HG02938 (cell line): ENCODE measurements around the gene OLFM1.

ENCODE experiments used
- ATAC-seq: cut with Tn5 transposase; IDR thresholded peaks from one replicate; pipeline ENCODE4 v1.9.1; 2021; ENCODE audit warnings: mild to moderate bottlenecking, moderate library complexity; ENCODE audit not compliant: unreplicated experiment

OLFM1 gene

DNA sequence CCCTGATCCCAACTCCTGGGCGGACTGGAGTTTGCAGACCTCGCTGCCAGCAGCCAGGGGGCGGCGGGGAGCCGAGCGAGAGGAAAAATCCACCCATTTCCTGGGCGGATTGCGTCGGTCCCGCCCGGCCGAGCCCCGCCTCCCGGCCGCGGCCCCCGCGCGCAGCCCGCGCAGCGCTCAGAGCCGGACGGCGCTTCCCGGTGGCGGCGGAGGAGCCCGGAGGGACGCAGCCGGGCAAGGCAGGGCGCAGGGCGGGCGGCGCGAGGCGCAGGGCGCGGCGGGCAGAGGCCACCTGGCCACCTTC, at the start of gene OLFM1:
TSS of gene OLFM1 (plus strand) at position 180 of the 304 bp plus-strand sequence. CDS start 322 bp downstream, outside the sequence.
- no peak for ATAC-seq

DNA sequence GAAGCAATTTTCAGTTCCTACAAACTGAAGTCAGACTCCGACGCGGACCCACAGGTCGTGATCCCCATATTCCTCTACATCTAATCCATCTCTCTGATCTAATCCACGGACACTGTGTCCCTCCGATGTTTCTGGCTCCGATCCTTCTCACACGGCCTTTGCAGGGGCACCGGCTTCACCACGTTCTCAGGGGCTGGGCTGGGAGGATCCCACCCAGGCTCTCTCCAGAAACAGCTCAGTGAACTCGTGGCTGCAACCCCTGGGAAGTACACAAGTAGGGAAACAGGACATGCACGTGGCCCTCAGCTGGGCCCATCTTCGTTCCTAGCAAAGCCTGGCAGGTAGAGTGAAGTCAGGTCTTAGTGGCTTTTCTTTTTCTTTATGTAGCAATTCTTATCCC, 49.1 kb upstream of the OLFM1 start:
- ATAC-seq, result no peak

DNA sequence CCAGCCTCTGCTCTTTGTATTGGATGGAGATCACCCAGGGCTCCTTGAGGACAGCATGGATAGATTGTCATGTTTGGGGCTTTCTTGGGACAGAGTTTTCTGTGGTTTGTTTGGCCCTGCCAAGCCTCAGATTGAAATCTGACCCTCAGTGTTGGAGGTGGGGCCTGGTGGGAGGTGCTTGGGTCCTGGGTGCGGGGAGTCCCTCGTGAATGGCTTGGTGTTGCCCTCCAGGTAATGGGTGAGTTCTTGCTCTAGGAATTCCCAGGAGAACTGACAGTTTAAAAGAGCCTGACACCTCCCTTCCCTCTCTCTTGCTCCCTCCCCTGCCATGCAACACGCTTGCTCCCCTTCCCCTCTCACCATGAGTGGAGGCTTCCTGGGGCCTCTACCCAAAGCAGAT, 48.6 kb upstream of the OLFM1 start:
- ATAC-seq, result no peak

DNA sequence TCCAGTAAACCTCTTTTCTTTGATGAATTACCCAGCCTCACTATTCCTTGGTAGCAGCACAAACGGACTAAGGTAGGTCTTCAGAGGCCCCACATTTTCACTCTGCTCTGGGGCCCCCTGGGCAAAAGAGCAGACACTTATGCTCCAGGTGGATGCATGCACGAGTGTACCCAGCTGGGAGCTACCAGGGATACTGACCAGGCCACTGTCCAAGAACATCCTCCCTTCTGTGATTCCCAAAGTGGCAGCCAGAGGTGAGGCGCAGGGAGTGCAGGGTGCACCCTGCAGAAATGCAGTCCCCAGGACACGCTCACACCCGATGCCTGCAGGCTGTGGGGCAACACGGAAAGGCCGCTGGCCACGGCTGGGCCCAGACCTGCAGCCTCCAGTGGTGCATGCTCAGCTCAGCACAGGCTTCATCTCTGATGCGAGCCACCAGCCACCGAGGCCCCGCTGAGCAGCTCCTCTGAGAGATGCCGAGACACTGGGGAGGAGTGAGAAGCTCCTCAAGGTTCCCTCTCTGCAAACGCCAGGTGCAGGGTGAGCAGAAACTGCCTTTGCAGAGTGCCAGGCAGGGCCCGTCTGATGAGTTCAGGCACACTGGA, 48.1 kb upstream of the OLFM1 start:
- ATAC-seq, result no peak

DNA sequence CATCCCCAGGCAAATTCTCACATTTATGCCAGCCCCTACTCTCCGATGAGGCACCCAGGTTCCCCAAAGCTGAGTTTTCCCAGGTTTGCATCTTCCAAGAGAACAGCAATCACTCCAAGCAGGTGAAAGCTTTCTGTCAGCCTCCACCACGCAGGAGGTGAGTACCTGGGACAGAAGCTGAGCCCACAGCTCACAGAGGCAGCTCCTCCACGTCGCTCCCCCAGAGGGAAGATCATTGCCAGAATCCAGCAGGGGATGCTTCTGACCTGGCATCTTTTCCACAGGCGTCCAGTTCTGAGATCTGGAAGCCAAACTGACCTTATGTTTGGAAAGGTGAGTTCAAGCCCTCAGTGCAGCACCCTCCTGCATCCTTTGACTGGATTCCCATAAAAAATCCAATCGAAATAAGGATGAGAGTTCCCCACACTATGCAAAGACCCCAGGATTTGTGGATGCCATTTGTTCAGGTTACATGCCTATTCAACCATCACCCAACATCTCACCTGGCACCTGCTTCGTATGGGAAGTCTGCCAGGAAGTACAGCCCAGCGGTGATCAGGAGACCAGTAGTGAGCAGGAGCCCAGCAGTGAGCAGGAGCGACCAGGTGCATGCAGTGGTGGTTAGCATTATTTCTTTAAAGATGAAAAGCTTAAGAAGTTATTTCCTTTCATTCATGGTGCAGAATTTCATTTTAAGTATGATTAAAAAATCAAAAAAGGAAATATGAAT, 47.4 kb upstream of the OLFM1 start:
- no peak for ATAC-seq

DNA sequence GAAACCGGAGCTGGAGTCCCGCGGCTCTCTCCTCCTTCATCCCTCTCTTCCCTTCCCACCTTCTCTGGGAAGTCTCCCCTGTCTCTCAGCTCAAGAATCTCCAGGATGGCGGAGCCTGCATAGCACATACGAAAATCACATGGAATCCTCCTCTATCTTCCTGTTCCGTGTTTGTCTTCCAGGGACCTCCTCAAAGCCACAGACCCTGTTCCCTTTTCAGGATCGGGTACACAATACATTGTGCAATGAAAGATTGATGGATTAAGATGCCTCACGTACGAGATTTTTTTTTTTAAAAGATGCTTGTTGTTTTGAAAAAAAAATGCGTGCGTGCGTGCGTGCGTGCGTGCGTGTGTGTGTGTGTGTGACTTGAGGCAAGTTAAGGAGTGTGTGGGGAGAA, 46.6 kb upstream of the OLFM1 start:
- ATAC-seq, result no peak

DNA sequence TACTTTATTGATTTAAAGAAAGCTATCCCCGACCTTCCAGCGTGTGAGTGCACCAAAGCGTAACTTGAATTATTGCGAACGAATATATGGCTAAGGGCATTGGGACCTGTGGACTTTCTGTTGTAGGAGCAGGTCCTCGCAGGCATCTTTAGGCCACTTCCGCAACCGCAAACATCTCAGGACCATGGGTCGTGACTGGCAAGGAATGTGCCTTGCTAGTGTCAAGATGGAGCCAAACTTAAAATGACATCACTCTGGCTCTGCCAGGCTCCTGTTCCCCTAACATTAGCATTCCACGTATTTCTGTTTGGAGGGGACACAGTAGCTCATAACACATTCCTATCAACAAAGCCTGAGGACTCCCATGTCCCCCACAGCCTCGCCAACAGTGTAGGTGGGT, 44.1 kb upstream of the OLFM1 start:
- ATAC-seq, result no peak

DNA sequence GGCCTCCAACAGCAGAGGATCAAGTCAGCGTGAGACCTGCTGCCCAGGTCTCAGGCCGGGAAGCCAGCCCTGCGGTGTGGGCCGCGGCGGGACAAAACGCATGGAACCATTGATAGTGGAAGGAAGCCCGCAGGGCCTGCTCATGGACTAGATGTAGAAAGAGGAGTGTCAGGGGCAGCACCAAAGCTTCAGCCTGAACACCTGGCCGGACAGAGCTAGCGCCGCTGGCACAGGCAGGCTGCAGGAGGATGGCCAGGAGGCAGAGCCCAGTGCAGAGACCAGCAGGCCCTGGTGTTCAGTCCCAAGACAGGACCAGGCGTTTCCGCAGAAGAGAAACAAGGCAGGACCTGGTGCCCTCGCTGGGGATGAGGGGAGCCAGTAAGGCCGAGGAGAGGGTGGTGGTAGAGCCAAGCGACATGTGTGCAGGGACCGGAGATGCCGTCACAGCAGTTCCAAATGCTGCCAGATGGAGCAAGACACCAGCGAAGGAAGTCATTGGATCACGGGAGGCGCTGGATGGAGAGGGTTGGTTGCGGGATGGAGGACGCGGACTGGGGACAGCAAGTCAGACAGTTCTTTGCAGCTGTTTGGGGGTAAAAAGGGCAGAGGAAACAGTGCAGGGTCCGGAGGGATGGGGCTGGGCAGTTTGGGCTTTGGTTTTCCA, 42.1 kb upstream of the OLFM1 start:
- no peak for ATAC-seq

DNA sequence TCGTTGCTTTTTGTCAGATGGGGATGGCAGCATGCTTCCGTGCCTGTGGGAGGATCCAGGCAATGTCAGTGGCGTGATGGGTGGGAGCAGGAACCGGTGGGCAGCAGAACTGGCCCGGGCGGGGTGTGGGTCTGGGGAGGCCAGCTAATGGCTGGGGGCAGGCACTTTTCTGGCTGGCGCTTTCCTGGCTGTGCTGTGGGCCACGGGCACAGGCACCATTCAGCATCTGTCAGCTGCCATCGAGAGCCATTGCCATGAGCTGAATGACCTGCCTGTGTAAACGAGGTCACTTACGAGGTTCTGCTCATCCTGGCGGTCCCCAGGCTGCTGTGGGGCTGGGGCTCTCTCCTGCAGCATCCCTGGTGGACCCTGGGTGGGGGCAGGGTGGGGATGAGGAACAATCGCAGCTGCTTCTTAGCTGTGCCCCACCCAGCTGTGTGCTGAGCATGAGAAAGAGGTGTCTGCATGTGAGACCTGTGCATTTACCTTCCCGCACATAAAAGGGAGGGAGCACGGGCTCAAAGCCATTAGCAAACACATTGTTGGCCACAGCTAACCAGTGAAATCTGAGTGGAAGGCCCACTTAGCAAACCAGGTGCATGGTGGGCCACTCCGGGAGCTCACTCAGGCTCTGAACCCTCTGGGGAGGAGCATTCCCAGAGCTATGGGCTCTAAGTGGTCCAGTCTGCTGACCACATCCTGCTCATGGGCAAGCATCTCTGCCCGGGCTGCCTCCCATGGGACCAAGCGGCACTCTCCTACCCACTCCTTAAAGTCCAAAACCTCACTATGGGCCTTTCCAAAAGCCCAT, 41.3 kb upstream of the OLFM1 start:
- ATAC-seq, result no peak

DNA sequence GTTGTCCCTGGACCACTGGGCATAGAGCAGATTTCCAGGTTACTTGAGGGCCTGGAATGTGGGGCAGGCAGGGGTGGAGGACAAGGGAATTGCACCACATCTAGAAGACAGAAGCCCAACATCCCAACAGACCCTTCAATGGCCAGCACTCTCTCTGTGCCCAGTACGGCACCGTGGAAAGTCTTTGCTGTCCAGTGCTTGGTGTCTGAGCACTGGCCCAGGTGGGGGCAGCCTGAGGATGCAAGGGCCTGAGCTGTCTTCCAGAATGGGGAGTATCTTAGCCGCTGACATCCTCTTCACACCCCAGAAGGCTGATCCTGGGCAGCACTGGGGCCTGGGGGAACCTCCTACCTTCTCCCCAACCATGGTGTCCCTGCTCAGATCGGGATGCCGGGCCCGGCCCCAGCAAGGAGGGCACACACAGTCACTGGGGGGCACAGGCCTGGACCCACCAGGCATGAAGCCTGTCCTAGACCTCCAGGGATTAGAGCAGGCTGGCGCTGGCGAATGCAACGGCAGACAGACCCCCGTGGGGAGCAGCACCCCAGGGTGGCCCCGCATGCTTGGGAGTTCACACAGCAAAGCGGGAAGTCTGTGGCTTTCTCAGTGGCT, 40.6 kb upstream of the OLFM1 start:
- no peak for ATAC-seq

DNA sequence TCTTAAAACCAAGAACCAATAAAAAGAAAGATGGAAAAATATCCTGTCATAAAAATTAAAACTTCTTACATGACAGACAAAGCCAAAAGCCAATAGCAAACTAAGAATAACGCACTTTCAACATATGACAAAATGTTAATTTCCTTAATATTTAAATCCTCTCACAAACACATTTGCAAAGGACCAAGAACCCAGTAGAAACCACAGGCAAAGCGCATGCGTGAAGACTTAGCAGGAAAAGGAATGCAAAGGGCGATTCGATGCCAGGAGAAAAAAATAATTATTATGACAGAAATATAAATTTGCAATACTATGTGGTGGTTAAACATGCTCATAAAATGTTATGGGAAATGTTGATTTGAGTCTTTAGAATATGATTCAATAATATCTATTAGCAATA, 39.9 kb upstream of the OLFM1 start:
- no peak for ATAC-seq

DNA sequence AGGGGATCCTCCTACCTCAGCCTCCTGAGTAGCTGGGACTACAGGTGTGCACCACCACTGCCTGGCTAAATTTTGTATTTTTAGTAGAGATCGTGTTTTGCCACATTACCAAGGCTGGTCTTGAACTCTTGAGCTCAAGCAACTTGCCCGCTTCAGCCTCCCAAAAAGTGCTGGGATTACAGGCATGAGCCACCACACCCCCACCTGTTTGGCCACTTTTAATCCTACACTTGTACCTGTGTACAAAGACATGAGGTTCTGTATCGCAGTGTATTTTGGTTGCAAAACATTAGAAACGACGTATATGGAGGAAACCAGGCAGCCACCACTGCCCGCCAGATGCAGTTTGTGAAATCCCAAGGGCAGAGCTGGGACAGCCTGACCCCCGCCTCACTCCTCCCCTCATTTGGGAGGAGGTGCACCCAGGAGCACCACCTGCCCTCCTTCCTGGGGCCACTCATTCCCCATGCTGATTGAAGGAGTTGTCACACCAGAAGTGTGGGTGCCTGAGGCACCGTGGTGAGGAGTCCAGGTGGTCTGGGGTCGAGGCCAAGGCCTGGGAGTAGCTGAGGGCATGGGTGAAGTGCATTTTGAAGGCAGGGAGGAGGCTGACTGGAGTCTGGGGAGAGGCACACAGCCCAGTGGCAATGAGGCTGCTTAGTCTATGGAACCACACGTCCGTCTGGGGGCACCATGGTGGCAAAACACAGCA, 39.3 kb upstream of the OLFM1 start:
- no peak for ATAC-seq

DNA sequence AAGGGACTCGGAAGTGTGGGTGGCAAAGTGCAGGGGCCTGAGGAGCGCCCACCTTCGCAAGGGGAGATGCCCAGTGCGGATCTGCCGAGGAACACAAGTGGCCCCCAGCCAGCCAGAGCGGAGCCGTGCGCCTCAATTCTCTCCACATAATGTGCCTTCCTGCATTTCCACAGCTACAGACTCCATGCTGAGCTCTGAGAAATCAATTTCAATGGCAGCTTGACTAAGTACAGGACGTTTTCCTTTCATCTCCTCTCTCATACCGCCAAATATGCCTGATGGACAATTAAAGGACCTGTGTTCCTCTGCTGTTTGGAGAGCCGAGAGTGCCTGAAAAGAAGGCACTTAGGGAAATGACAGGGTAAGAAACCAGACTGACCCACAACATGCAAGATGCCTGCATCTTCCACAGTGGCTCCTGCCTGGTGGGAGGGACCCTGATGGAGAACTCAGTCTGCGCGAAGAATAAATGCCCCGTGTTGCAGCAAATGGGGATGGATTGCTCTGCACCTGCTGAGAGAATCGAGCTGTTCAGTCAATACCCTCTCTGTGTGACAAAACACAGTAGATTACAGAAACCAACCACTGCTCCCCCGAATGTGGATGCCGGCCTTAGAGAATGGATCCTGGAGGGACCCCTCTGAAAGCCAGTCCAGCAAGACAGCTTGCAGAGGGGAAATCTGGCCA, 38.6 kb upstream of the OLFM1 start:
- ATAC-seq, result no peak

DNA sequence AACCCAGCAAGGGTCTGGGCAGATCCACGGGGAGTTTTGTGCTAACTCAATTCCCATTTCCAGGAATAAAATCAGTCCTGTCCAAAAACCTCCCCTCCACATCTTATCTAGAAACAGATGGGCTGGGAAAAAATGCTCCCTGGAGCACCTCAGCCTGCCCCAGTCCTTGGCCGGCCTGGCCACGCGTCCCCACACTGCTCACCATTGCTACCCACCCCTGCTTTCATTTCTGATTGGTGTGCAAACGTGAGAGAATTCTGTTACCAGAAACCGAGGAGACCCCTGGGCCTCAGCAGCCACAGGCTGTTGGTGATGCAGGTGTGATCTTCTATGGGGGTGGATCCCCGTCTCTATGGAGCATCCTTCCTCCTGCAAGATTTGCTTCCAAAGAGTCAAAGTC, 38.0 kb upstream of the OLFM1 start:
- no peak for ATAC-seq

DNA sequence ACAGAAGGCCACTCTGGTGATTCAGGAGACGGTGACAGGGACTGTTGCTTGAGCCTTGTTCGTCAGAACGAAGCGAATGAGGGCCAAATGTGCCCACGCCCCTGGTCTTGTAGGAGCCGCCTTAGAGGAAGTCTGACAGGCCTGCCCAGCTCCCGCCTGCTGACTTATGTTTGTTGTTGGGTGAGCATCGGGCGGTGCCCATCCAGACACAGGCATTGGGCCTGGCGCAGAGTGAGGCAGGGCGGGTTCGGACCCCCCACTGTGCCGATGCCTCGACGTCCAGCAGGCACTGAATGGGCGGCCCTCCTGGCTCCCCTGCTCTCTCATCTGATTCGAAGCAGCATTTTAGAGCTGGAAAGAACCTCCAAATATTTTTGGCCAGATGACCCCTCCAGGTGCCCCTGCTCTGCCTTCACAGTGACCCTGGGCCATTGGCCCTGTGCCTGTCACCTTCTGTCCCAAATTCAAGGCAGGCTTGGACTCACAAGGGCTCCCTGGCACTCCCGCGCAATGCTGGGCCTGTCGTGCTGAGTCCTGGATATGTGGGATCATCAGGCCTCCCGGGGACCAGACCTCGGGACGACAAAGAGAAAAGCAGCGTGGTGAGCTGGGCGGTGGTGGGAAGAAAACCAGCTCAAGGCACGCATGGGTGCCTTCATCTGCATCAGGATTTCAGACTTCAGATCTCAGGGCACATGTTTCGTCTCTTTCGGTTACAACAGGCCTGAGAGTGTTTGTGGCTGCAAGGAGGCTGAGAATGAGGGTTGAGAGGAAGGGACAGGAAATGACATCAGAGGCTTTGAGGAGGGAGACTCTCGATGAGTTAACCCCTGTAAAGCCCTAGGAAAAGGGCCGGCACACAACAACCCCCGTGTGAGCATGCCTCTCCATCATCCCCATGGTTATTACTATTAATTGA, 37.1 kb upstream of the OLFM1 start:
- ATAC-seq, result no peak

DNA sequence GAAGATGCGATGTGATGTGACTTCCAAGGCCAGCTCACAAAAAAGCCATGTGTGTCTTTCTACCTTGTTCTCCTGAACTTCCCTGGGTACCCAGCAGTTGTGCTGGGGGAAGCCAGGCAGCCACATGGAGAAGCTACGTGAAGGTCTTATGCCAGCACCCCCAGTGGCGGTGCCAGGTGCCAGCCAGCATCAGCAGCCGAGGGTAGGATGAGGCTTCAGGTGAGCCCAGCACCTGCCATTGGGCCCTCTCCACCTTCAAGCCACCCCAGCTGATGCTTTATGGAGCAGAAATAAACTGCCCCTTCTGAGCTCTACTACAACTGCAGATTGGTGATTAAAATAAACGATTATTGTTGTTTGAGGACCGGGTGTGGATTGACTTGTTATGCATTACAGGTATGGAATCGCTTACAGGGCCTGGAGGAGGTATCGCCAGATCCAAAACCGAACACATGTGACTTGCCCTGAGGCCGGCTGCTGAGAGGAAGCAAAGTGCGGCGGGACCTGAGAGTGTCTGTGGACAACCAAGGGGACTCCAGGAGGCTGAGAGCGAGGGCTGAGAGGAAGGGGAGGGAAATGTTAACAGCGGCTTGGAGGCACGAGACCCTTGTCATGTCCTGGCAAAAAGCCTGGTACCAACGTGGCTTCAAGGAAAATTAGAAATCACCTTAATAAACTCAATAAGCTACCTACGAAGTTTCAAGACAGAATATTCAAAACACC, 36.0 kb upstream of the OLFM1 start:
- no peak for ATAC-seq

DNA sequence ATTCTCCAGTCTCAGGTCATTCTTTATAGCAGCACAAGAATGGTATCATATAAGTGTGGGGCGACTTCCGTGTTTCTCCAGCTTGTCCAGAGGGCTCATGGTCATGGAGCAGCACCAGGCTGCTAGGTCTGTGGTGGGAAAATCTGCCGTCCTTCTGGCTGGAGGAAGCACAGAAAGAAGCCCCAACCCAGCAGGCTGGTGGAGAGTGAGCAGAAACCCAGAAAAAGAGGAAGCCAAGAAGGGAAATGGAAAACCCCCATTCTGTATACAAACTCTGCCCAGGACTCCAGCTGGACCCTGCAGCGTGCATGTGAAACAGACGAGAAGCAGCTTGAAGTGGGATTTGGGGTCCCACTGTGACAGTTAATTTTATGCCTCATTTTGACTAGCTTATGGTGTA, 34.3 kb upstream of the OLFM1 start:
- ATAC-seq, result no peak

DNA sequence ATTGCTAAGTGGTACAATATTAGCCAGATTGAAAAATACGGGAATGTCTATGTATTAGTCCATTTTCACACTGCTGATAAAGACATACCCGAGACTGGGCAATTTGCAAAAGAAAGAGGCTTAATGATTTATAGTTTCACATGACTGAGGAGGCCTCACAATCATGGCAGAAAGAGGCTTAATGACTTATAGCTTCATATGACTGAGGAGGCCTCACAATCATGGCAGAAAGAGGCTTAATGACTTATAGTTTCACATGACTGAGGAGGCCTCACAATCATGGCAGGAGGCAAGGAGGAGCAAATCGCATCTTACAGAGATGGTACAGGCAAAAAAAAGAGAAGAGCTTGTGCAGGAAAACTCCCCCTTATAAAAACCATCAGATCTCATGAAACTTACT, 32.3 kb upstream of the OLFM1 start:
- no peak for ATAC-seq
